Calu3 (cell line): ENCODE measurements around the gene DPP9. TPM values are rescaled to one million over a fixed set of nuclear protein-coding genes. Genes with fewer than 3 reads are reported as not detected.

ENCODE experiments used
- BruUV-seq: library from RNA; stranded (reverse); fragments of 400-500 nt; replicated peaks from 2 replicates; lab custom pipeline; 2021; lab: Mats Ljungman, UMichigan
- CTCF ChIA-PET: fragments of 300-600 bp; sonication (Branson Sonifier 250); formaldehyde crosslinking; loops from one replicate; lab custom pipeline; 2022; ENCODE audit warnings: antibody characterized with exemption; lab: Charles Lee
- DNase-seq: peaks from one replicate; pipeline ENCODE4 v3.0.0; 2022
- H3K27ac Mint-ChIP-seq: one replicate; pipeline ENCODE4 v1.8.0; 2022; ENCODE audit warnings: mixed read lengths; ENCODE audit not compliant: unreplicated experiment
- H3K27me3 Mint-ChIP-seq: one replicate; pipeline ENCODE4 v1.8.0; 2022; ENCODE audit warnings: mixed read lengths; ENCODE audit not compliant: unreplicated experiment
- H3K36me3 Mint-ChIP-seq: one replicate; pipeline ENCODE4 v1.8.0; 2022; ENCODE audit warnings: mild to moderate bottlenecking, moderate library complexity, mixed read lengths; ENCODE audit not compliant: insufficient read depth, unreplicated experiment
- H3K4me1 Mint-ChIP-seq: one replicate; pipeline ENCODE4 v1.8.0; 2022; ENCODE audit warnings: mild to moderate bottlenecking, low read depth, mixed read lengths; ENCODE audit not compliant: unreplicated experiment
- H3K4me3 Mint-ChIP-seq: one replicate; pipeline ENCODE4 v1.8.0; 2022; ENCODE audit warnings: mild to moderate bottlenecking, low read depth, moderate library complexity, mixed read lengths; ENCODE audit not compliant: unreplicated experiment
- H3K9me3 Mint-ChIP-seq: one replicate; pipeline ENCODE4 v1.8.0; 2022; ENCODE audit warnings: low read depth, mixed read lengths; ENCODE audit not compliant: unreplicated experiment
- intact Hi-C: fragments of 100-400 bp; cut with micrococcal nuclease; formaldehyde crosslinking; loops from one replicate; pipeline ENCODE4 v1.10.0; 2022; ENCODE audit not compliant: unreplicated experiment
- total RNA-seq: library from RNA; stranded (reverse); gene quantifications from 2 replicates; pipeline ENCODE4 v1.2.3, GENCODE V29; 2022
- TF ChIP-seq, protein P1 (sequence below): fragments of 200-600 bp; IDR thresholded peaks from one replicate; pipeline ENCODE4 v1.8.0; 2022; ENCODE audit warnings: antibody characterized with exemption; ENCODE audit not compliant: unreplicated experiment

Gene DPP9
- total RNA-seq, 1 experiment from 2014 or later, result 59.2 TPM

DNA sequence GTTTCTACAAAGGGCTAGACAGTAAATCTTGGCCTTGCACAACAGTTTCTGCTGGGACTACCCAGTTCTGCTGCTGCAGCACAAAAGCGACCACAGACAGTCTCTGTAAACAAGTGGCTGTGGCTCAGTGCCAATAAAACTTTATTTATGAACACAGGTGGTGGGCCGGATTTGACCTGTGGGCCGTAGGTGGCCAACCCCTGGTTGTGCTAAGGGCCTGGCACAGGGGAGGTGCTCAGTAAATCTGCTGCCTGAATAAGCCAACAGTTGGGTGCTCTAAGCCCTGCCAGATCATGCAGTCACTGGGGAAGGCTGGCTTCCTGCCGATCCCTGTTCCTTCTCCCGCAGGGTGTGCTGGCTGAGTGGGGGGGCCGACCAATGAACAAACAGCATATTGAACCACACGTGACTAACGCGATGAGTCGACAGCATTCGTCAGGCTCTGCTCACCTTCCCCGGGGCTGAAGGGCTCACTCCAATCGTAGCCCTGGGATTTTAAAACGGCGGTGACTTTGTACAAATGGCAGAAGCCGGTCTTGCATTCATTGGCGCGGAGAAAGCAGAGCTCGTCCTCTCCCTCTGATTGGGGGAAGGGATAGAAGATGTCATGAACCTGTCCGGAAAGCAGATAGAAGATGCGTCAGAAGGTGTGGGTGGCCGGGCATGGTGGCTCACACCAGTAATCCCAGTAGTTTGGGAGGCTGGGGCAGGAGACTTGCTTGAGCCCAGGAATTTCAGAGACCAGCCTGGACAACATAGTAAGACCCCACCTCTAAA, 29.2 kb downstream of the DPP9 start:
- H3K27me3 Mint-ChIP-seq, result no peaks in the 10 kb centered on the region
- peaks cover 57% of the 10 kb centered on the region for H3K36me3 Mint-ChIP-seq
- peak overlapping the region; percentile 46 for H3K27ac Mint-ChIP-seq
- peaks cover 12% of the 10 kb centered on the region for H3K4me1 Mint-ChIP-seq
- CTCF ChIA-PET, result interaction anchor here (0.6 kb wide), 1 partner anchor 373 kb away, joined by 3 read pairs; no protein-coding TSS in a partner anchor
- intact Hi-C loops, result no loop called here
- peak; percentile 43 for DNase-seq
- H3K4me3 Mint-ChIP-seq, result no peak overlapping the region
- TF ChIP-seq, protein P1, sequence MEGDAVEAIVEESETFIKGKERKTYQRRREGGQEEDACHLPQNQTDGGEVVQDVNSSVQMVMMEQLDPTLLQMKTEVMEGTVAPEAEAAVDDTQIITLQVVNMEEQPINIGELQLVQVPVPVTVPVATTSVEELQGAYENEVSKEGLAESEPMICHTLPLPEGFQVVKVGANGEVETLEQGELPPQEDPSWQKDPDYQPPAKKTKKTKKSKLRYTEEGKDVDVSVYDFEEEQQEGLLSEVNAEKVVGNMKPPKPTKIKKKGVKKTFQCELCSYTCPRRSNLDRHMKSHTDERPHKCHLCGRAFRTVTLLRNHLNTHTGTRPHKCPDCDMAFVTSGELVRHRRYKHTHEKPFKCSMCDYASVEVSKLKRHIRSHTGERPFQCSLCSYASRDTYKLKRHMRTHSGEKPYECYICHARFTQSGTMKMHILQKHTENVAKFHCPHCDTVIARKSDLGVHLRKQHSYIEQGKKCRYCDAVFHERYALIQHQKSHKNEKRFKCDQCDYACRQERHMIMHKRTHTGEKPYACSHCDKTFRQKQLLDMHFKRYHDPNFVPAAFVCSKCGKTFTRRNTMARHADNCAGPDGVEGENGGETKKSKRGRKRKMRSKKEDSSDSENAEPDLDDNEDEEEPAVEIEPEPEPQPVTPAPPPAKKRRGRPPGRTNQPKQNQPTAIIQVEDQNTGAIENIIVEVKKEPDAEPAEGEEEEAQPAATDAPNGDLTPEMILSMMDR, result no peak
- H3K9me3 Mint-ChIP-seq, result no peaks in the 10 kb centered on the region
- no TSS peak for BruUV-seq

DNA sequence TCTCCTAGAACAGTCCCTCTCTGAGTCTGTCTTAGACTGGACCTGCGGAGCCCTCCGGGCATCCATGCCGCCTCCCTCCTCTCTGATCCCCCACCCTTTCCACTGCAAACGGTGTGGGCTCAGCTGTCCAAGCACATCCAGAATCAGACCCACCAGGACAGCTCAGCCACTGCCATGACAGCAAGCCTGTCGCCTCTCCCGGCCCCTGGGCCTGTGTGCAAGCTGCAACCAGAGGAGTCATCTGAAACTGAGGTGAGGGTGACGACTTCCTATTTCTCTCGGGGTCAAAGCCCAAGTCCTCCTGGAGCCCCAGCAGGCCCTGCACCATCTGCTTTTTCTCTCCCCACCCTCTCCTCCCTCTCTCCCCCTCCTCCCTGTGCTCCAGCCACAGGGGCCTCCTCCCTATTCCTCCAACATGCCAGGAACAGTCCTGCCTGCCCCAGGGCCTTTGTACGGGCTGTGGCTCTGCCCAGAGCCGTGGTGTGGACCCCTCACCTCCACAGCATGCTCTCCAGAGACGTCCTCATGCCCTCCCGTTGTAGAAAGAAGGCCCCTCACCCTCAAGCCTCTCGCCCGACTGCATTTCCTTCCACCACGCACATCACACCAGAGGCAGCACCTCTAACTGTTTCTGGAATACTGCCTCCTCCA, 30.0 kb downstream of the DPP9 start:
- intact Hi-C loops, result no loop called here
- H3K27me3 Mint-ChIP-seq, result no peaks in the 10 kb centered on the region
- no peak overlapping the region for H3K4me3 Mint-ChIP-seq
- TF ChIP-seq, protein P1, result no peak
- no peak for DNase-seq
- H3K9me3 Mint-ChIP-seq, result no peaks in the 10 kb centered on the region
- H3K4me1 Mint-ChIP-seq, result peaks cover 12% of the 10 kb centered on the region
- H3K27ac Mint-ChIP-seq, result no peak overlapping the region
- peaks cover 51% of the 10 kb centered on the region for H3K36me3 Mint-ChIP-seq
- BruUV-seq, result no TSS peak
- CTCF ChIA-PET, result no interaction called here

DNA sequence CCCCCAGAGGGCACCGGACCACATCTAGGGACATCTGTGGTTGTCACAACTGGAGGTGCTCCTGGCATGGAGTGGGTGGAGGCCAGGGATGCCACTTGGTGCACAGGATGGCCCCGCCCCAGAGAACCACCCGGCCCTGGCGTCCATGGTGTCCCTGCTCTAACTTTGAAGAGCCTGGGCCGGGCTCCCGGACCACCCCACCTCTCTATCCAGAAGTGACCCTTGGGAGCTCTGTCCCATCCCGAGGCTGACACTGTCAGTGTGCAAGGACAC, 30.6 kb downstream of the DPP9 start:
- CTCF ChIA-PET, result interaction anchor here (0.5 kb wide), 1 partner anchor 707 kb away, joined by 3 read pairs; no protein-coding TSS in a partner anchor
- Mint-ChIP-seq H3K9me3 (no peaks in the 10 kb centered on the region), H3K27ac (no peak overlapping the region), H3K27me3 (no peaks in the 10 kb centered on the region), H3K36me3 (peaks cover 48% of the 10 kb centered on the region), H3K4me1 (peaks cover 12% of the 10 kb centered on the region), H3K4me3 (no peak overlapping the region)
- DNase-seq, result no peak
- intact Hi-C loops, result no loop called here
- TF ChIP-seq, protein P1, result no peak
- no TSS peak for BruUV-seq

GRCh38 chr19:4692251-4693077, 31.2 kb downstream of the DPP9 start:
- peaks cover 48% of the 10 kb centered on the region for H3K36me3 Mint-ChIP-seq
- no TSS peak for BruUV-seq

More at GRCh38 chr19:4692251-4693077, 31.2 kb downstream of the DPP9 start:
- H3K4me3 Mint-ChIP-seq, result no peak overlapping the region
- CTCF ChIA-PET, result interaction anchor here (0.5 kb wide), 1 partner anchor 708 kb away, joined by 3 read pairs; no protein-coding TSS in a partner anchor
- intact Hi-C loops, result no loop called here
- no peaks in the 10 kb centered on the region for H3K27me3 Mint-ChIP-seq
- peaks cover 12% of the 10 kb centered on the region for H3K4me1 Mint-ChIP-seq
- no peak overlapping the region for H3K27ac Mint-ChIP-seq
- no peak for DNase-seq
- TF ChIP-seq, protein P1, result no peak
- H3K9me3 Mint-ChIP-seq, result no peaks in the 10 kb centered on the region
